ENCODE measurements around the gene LATS2.

LATS2 gene

DNA sequence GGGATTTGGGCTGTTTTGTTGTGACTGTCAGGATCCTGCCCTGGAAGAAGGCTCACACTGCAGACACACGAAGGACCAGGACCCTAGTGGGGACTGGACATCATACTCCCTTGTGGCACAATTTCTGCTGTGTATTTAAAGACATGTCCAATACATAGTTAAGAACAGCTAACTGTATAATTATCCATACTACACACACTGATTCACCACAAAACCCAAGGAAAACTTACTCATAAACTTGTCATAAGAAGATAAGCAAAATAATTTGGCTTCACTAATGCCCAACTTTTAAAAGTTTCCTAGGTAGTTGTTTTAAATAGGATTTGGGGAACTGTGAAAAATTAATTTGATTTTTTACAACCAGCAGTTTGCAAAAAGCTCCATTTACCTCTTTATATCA, 46.1 kb downstream of the LATS2 start:
- no peak for DNase-seq (ENCODE audit: low spot score)

DNA sequence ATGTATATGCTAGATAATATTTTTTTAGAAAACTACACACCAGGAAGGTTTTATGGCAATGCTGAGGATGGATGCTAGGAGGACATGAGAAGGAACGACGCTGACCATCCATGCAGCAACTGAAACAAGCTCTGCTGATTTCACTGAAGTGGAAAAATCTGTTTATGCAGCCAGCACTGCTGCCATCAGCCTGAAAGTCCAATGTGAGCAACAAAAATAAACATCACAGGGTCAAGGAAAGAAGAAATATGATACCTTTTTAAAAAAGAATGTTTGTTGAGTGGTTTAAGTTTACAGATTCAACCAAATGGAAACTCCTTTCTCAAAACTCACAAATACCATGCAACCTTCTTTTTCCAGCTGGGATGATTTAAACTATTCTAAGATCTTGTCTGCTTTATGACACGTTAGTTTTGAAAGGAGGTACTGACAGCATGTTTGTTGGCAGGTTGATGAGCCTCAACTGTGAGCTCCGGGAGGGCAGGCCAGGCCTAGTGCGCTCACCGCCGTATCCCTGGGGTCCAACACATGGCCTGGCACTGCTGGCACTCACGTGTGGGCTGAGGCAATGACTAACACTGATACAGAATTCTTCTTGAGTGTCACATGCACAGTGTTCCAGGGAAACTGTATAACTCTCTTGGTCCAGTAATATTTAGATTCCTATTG, 46.8 kb downstream of the LATS2 start:
- DNase-seq (ENCODE audit: low spot score): no peak

DNA sequence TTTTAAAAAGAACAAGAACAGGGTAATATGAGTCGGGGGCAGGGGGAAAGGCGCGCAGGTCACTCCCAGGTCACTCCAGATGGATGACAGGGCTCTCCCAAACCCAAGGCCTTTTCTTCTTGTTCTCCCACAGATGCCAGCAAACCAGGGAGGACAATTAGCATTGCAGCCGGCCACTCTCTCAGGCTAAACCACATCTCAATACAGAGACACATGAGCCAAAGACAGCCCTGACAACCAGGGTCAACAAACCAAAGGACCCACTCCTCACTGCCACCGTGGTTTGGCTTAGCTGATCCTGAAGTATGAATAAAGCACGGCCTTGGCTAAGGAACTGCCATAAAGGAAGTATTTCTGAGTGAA, 47.3 kb downstream of the LATS2 start:
- no peak for DNase-seq (ENCODE audit: low spot score)

DNA sequence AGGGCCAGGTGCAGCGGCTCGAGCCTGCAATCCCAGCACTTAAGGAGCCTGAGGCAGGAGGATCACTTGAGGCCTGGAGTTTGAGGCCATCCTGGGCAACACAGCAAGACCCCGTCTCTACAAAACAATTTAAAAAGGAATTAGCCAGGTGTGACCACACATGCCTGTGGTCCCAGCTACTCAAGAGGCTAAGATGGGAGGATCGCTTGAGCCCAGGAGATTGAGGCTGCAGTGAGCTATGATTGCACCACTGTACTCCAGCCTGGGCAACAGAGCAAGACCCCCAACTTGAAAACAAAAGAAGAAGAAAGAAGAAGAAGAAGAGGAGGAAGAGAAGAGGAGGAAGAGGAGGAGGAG, 47.7 kb downstream of the LATS2 start:
- no peak for DNase-seq (ENCODE audit: low spot score)

DNA sequence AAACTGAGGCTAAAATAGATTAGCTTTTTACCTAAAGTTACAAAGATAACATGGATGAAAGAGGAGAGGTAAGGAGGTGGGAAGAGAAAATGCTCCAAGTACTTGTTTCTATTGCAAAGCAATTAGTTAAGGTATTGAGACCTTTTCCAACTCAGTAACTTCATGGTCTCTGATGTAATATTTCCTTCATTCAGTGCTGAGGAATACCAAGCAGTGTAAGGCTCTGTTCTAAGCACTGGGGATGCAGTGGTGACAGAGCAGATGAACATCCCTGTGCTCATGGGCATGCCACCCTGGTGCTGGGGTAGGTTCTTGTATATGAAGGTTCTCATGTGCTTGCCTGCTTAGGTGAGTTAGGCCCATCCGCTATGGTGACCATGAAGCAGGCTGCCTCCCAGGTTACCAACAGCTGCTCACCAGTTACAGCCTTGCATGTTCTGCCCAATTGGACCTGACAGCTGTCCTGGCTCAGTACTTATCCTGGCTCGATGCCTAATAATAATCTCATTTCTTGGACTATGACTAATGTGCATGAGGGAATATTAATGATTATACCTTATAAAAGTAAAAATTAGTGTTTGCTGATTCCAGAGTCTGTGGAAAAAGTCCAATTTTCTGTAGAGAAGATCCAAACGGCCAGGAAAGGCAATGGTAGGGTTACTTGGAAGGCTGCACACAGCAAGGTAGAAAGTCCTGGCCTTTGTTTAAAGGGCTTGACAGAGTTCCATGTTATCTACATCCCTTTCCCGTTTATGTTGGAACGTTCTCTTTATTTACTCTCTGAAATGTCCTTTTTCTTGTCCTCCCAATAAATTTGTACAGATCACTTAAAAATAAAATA, 48.3 kb downstream of the LATS2 start:
- no peak for DNase-seq (ENCODE audit: low spot score)

DNA sequence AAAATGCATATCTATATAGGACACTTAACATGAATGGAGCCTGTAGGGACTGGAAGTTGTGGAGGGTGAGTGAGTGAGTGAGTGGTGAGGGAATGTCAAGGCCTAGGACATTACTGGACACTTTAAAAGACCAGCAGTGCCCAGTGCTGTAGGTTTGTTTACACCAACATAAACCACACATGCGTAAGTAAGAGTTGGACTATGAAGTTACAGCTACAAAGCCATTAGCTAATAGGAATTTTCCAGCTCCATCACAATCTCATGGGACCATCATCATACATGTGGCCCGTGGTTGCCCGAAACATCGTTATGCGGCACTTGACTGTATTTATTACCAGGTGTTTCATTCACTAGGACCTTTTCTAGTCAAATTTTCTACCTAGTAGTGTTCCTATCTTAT, 49.2 kb downstream of the LATS2 start:
- no peak for DNase-seq (ENCODE audit: low spot score)

DNA sequence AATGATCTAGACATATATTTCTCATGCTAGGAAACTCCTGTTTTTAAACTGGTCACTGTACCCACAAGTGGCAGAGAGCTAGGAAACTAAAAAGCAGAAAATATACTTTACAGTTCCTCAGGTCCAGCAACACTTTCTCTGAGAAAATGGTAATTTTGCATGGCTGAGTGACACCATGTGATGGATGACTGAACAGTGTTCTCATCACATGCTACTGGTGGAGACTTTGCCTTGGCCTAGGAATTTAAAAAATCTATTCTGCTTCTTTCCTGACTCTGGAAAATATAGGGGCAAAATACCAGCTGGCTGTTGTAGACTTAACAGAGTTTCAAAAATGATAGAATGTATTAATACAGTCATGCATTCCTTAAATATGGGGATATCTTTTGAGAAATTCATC, 50.0 kb downstream of the LATS2 start:
- no peak for DNase-seq (ENCODE audit: low spot score)

DNA sequence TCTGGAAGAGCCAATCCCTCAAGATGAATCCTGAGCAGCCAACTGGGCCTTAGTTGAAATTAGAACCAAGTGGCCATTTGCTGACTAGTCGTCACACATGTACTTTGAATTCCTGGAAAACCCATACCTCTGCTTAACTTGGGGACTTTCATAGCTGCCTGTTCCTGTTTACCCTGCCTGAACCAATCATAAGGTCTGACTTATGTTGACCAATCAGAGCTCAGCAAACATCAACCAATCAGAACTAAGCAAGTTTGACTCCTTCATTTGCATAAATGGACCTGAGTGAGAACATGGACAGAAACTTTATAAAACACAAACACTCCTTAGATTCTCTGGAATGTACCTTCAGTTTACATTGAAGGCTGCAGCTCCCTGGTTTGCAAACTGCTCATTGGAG, 50.8 kb downstream of the LATS2 start:
- no peak for DNase-seq (ENCODE audit: low spot score)

DNA sequence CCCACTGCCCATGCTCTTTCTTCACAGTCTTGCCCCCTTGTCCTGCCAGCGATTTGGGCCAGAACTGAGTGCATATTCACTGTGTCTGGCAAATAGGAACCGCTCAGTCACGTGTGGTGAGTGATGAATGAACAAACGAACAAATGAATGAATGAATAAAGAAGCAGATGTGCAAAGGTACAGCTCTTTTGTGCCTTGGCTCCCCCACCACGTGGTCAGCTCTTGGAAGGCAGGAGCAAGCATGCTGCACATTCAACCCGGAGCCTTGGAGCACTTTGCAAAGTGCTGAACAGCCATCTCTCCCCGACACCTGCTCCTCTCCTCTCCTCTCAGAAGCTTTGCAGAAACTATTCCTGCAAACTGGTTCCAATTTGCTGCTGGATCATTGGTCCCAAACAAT, 52.4 kb downstream of the LATS2 start:
- DNase-seq (ENCODE audit: low spot score): no peak

DNA sequence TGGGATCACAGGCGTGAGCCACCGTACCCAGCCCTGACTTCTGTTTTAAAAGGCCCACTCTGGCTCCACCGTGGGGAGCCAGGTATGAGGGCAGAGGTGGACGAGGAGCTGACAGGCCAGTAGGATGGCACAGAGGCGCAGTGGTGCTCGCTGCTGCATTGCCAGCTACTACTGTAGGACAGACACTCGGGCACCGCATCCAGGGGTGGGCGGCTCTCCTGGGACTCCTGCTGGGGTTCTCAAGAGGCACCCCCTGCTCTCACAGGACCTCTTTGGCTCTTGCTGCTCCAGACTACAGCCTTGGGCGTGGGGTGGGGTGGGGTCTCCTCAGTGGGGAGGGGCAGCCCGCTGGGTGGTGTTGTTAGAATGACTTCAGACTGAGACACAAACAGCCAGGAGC, 53.4 kb downstream of the LATS2 start:
- DNase-seq (ENCODE audit: low spot score): no peak

DNA sequence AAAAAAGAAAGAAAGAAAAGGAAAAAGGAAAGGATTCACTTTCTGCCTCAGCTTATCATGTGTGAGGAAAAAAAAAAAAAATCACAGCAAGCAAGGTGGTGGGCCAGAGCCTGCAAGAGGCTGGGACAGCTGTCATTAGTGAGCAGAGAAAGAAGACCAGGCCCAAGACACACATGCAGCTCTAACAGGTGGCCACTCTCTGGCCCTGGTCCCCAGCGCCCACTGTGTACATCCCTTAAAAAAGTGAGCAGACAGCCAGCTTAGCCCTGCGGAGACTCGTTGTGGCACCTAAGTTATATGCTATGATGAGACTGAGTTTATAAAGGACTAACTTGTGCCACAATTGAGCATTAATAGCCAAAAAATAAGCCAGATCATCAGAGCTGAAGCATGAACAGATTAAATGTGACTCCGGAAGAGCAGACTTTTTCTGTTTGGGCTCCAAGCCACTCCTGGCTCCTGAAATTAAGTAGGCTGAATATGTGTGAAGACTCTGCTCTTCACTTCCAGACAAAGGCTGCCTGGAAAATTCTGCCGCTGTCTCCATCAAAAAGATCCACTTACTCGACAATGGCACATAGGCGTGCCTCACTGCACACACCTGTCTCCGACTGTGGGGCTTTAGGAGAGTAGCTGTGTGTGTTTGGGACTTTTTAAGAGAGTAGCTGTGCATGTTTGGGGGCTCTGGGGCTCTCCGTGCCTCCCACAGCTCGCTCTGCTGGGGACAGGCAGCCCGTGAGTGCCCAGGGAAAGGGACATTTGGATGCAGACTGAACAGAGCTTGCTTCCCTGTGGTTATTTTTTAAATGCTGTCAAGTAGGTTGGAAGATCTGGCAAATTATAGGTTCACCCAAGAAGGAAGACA, 55.0 kb downstream of the LATS2 start:
- DNase-seq (ENCODE audit: low spot score): no peak

DNA sequence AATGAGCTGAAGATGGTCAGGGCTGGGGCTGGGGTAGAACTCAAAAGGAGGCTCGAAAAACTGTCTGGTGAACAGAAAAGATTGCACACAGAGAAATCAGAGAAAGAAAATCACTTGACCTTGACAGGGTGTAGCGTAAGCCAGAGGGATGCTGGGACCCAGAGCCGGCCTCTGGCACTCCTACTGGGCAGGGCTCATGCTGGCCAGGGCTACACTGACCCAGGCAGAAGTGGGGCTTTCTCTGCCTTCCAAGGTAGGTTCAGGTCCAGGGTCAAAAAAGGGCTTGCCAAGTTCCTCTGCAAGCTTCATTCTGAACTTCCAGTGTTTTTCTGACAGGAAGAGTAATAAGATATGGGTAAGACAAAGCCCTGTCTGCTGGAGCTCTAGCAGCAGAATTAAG, 56.2 kb downstream of the LATS2 start:
- DNase-seq (ENCODE audit: low spot score): no peak

DNA sequence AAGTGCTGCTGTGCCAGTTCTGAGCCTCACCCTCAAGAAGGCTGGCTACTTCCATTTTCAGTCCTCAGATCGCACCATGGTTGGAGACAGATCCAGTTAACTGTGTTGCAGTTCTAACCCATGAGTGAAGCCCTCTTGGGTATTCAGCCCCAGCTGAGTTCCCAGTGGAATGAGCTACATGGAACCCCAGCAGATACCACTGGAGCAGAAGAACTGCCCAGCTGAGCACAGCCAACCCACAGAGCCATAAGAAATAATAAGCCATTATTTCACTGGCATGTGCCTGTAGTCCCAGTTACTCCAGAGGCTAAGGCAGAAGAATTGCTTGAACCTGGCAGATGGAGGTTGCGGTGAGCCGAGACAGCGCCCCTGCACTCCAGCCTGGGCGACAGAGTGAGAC, 59.9 kb downstream of the LATS2 start:
- DNase-seq (ENCODE audit: low spot score): no peak

DNA sequence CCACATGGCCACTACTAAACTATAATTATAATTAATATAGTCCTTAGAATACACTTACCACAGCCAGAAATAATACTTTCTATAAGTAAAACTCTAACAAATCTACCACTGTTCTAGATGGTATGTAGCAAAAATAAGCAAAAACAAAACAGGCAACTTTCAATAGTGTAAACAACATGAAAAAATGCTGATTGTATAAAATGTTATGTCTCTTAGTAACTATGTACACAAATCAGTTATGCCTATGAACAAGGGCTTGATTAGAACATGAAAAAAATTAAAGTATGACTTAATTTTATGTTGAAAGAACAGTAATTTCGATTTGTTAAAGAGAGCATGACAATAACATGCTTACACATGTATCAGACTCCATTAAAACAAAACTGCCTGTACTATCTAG, 60.7 kb downstream of the LATS2 start:
- no peak for DNase-seq (ENCODE audit: low spot score)

DNA sequence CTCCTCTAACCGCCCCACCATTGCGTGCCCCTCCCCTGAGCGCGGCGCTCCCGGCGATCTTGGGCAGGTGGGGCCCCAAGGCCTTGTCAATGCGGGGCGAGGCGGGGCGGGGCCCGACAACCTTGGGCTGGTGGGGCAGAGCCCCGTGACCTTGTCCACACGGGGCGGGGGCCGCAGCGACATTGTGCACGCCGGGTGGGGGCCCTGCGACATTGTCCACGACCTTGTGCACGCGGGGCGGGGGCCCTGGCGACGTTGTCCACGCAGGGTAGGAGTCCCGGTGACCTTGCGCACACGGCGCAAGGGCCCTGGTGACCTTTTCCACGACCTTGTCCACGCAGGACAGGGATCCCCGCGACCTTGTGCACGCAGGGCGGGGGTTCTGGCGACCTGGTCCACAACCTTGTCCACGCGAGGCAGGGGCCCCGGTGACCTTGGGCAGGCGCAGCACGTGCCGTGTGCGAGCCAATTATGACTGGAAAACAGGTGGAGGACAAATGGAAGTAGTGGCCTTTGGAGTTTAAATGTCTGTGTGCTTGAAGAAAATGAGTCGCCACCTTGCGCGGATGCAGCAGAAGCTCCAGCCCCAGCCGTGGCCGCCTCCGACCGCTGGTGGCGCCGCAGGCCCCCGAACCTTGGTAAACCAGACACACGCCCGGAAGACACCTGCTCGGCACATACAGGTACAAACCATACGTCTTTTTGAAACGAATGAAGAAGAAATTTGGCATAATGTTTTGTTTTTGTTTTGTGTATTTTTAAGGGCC, 62.6 kb downstream of the LATS2 start:
- DNase-seq (ENCODE audit: low spot score): no peak

DNA sequence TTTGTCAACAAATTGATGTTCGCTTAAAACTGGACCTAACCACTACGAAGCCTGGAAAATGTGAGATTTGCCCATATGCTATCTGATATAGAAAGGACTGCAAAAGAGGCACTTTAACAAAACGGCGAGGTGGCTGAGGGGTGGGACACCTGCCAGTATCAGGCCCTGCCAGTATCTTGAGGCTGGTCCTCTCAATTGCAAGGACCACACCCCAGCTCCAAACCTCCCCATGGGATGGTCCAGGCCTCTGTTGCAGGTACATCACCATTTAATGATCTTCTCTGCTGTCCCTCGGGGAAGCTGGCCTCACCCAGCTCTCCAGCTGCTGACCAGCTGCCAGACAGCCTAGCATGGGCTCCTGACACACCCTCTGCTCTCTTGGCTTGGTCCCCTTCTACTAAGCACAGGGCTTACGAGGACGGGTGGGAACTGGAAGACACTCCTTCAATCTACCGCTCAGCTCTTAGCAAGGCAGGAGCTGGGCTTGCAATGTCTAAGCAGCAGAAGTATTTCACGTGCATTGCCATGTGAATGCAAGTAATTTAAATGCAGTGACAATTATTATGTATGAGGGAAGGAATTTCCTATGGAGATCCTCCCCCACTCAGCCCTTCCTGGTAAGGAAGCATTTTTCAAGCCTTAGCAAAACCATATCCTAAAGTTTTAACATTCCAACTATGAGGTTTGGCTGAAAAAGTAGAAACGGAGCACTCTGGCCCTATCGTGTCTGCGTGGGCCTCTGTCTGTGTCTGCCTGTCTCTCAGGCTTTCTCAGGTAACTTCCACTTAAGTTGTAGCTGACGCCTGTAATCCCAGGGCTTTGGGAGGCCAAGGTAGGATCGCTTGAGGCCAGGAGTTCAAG, 63.9 kb downstream of the LATS2 start:
- DNase-seq (ENCODE audit: low spot score): no peak

DNA sequence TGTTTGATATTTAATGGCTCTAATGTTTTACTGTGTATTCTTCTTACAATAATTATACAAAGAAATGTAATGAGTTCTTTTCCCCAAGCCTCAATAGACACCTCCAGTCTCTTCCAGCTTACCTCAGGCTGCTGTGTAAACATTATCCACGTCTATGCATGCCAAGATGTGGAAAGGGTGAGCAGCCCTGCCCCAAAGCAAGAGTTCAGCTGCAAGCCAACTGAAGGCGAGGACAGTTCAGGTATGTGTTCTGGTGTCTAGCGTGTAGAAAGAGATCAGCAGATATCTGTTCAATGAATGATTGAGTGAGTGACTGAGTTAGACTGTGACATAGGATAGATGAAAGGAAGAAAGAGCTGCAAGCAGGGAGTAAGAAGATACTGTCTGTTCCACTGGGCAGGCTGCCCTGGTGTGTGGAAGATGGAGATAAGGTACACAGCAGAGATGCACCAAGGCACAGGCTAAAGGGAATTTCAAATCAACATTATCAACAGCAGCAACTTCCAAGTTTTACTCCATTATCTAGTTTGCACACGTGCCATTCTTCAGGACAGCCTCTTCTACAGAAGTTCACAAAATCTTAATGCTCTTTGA, 66.0 kb downstream of the LATS2 start:
- no peak for DNase-seq (ENCODE audit: low spot score)

DNA sequence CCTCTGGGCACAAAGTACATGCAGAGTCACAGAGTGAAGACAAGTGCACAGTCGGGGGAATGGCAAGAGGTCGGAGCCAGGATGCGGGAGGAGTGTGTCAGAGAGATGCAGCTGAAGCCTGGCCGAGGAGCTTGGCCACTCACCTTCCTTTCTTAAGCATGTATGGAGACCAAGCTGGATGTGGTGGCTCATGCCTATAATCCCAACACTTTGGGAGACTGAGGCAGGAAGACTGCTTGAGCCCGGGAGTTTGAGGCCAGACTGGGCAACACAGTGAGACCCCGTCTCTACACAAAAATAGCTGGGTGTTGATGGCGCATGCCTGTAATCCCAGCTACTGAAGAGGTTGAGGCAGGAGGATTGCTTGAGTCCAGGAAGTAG, 67.0 kb downstream of the LATS2 start:
- no peak for DNase-seq (ENCODE audit: low spot score)

DNA sequence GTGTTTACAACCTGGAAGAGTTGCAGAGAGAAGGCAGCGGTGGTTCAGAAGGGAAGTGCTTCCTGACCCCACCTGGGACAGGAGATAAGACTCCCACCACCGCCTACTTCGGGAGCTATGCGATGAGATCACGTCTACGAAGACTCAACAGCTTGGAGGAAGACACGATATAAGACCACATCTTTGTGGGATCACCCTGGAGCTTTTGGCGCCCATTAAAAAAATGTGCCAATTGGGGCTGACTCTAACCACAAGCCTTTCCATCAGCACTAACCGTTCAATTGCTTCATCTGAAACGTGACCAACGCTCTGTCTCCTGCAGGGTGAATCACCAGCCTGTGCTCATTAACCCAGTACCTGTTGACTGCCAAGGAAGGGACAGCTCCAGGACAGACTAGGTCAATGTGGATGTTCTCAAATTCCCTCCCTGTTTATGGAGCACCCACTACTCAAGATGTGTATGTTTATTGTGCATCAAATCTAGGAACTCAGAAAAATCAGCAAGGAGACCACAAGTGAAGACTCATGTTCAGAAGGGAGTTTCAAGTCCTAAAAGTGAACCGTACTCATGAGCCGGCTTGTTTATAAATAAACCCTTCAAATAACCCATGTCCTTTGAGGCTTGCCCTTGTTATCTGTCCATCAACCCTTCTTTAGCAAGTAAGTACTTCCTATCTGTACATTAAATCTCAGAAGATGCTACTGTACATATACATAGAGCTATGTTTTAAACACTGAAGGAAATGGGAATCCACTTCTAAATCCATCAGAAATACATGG, 67.5 kb downstream of the LATS2 start:
- no peak for DNase-seq (ENCODE audit: low spot score)

DNA sequence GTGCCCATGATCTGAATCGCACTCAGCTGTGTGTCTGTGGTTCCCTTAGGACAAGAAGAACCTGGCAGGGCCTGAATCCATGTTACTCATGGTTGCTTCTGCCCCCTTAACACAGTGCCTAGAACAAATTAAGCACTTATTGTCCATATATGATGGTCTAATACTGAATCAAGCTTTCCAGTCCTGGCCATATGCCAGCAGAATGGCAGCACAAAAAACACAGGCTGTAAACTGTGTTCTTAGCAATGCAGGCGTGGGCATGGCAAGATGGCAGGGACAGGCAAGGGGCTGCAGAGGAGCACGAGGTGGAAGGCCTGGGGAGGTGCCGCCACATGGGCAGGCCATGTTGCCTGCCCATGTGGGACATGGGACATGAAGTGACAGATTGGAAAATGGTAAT, 68.2 kb downstream of the LATS2 start:
- no peak for DNase-seq (ENCODE audit: low spot score)
